PC-9 (cell line): ENCODE measurements around the gene SOX2. TPM values are rescaled to one million over a fixed set of nuclear protein-coding genes. Genes with fewer than 3 reads are reported as not detected.

ENCODE experiments used
- BruUV-seq: library from RNA; stranded (reverse); fragments of 400-500 nt; replicated peaks from 2 replicates; lab custom pipeline; 2021; lab: Mats Ljungman, UMichigan
- CTCF ChIA-PET: fragments of 300-600 bp; sonication (Branson Sonifier 250); formaldehyde crosslinking; loops from one replicate; lab custom pipeline; 2022; ENCODE audit warnings: antibody characterized with exemption; lab: Charles Lee
- POLR2A ChIA-PET: fragments of 300-600 bp; sonication (Branson Sonifier 250); formaldehyde crosslinking; loops from one replicate; lab custom pipeline; 2022; ENCODE audit warnings: antibody characterized with exemption; ENCODE audit not compliant: unreplicated experiment; lab: Charles Lee
- DNase-seq, 2 experiments: peaks; one replicate each; pipeline versions ENCODE4 v3.0.0 to v3.0.0-alpha.2; 2015 to 2022; ENCODE audit warnings: mixed read lengths in 1 of 2
- H2AFZ ChIP-seq: fragments of 200-600 bp; sonication (generic); 2 replicates; pipeline ENCODE4 v1.8.1; 2017; ENCODE audit warnings: antibody characterized with exemption
- H3F3A ChIP-seq: fragments of 200-600 bp; sonication (generic); 2 replicates; pipeline ENCODE4 v1.8.1; 2017; ENCODE audit warnings: antibody characterized with exemption, mild to moderate bottlenecking, low read depth; ENCODE audit not compliant: insufficient read depth
- H3K27ac ChIP-seq: fragments of 200-600 bp; sonication (generic); 2 replicates; pipeline ENCODE4 v1.6.1; 2016; ENCODE audit warnings: mixed run types
- H3K27me3 ChIP-seq: fragments of 200-600 bp; sonication (generic); 2 replicates; pipeline ENCODE4 v1.6.1; 2016; ENCODE audit warnings: low read depth, mixed run types; ENCODE audit not compliant: insufficient read depth
- H3K36me3 ChIP-seq: fragments of 200-600 bp; sonication (generic); 2 replicates; pipeline ENCODE4 v1.6.1; 2016; ENCODE audit warnings: low read depth, mixed run types
- H3K4me1 ChIP-seq: fragments of 200-600 bp; sonication (generic); replicated peaks from 2 replicates; pipeline ENCODE4 v1.6.1; 2016; ENCODE audit warnings: mixed run types; ENCODE audit not compliant: insufficient read depth
- H3K4me2 ChIP-seq: fragments of 200-600 bp; sonication (generic); 2 replicates; pipeline ENCODE4 v1.6.1; 2017; ENCODE audit warnings: mixed run types
- H3K4me3 ChIP-seq: fragments of 200-600 bp; sonication (generic); 2 replicates; pipeline ENCODE4 v1.6.1; 2016; ENCODE audit warnings: mixed run types
- H3K79me2 ChIP-seq: fragments of 200-600 bp; sonication (generic); 2 replicates; pipeline ENCODE4 v1.6.1; 2017; ENCODE audit warnings: low read depth, mixed run types
- H3K9me2 ChIP-seq: fragments of 200-600 bp; sonication (generic); 2 replicates; pipeline ENCODE4 v1.8.1; 2017; ENCODE audit warnings: mild to moderate bottlenecking; ENCODE audit not compliant: insufficient read depth
- H3K9me3 ChIP-seq: fragments of 200-600 bp; sonication (generic); 2 replicates; pipeline ENCODE4 v1.8.1; 2016; ENCODE audit warnings: low read depth; ENCODE audit not compliant: insufficient read depth
- H4K20me1 ChIP-seq: fragments of 200-600 bp; sonication (generic); 2 replicates; pipeline ENCODE4 v1.8.1; 2017; ENCODE audit not compliant: insufficient read depth
- CTCF ChIP-seq: fragments of 200-600 bp; sonication (generic); conservative IDR thresholded peaks from 2 replicates; pipeline ENCODE4 v1.6.1; 2017; ENCODE audit warnings: mixed run types, antibody characterized with exemption, mild to moderate bottlenecking, moderate library complexity
- EZH2 ChIP-seq: fragments of 200-600 bp; sonication (generic); IDR thresholded peaks from 2 replicates; pipeline ENCODE4 v1.8.0; 2017; ENCODE audit warnings: antibody characterized with exemption, low read depth
- intact Hi-C: fragments of 100-400 bp; cut with micrococcal nuclease; formaldehyde crosslinking; loops from one replicate; pipeline ENCODE4 v1.10.0; 2022; ENCODE audit not compliant: unreplicated experiment
- total RNA-seq: library from RNA; stranded (reverse); gene quantifications from 2 replicates; pipeline ENCODE4 v1.2.3, GENCODE V29; 2021

The SOX2 gene
- total RNA-seq, 1 experiment from 2014 or later: not detected

- BruUV-seq: no TSS peak
- CTCF ChIA-PET: interaction anchor here (0.6 kb wide), 1 partner anchor 739 kb away, joined by 3 read pairs; no protein-coding TSS in a partner anchor
- Histone ChIP-seq H3K4me2 (no peak overlapping the region), H2AFZ (no peak overlapping the region), H3K4me1 (peaks cover 5% of the 10 kb centered on the region; the same call in 1 of the 2 replicates), H3K27ac (no peak overlapping the region), H3K9me3 (no peaks in the 10 kb centered on the region), H3K27me3 (no peaks in the 10 kb centered on the region; the same call in 1 of the 2 replicates), H4K20me1 (0 out of 2 replicates have a peak, but pooled peaks cover 5% of the 10 kb centered on the region), H3K36me3 (no peaks in the 10 kb centered on the region), H3K4me3 (no peak overlapping the region), H3F3A (no peaks in the 10 kb centered on the region; the same call in 1 of the 2 replicates), H3K9me2 (no peaks in the 10 kb centered on the region), H3K79me2 (no peaks in the 10 kb centered on the region)
- POLR2A ChIA-PET: no interaction called here
- TF ChIP-seq EZH2: no peak
- TF ChIP-seq CTCF: no peak
- intact Hi-C loops: loop anchor here (5.0 kb wide), 3 partner anchors 427 to 1012 kb away; no protein-coding TSS in a partner anchor
- DNase-seq: no peak
Observed at GRCh38 chr3:181703601-181704420, 7.9 kb upstream of the SOX2 start.

GRCh38 chr3:181704421-181705085, 7.2 kb upstream of the SOX2 start:
- CTCF ChIA-PET: interaction anchor here (0.6 kb wide), 1 partner anchor 740 kb away, joined by 3 read pairs; no protein-coding TSS in a partner anchor

More at GRCh38 chr3:181704421-181705085, 7.2 kb upstream of the SOX2 start:
- Histone ChIP-seq H3K27me3 (no peaks in the 10 kb centered on the region), H3K27ac (no peak overlapping the region), H3F3A (no peaks in the 10 kb centered on the region; the same call in 1 of the 2 replicates), H3K9me3 (no peaks in the 10 kb centered on the region), H3K79me2 (no peaks in the 10 kb centered on the region), H4K20me1 (0 out of 2 replicates have a peak, but pooled peaks cover 5% of the 10 kb centered on the region), H3K4me3 (no peak overlapping the region), H3K9me2 (no peaks in the 10 kb centered on the region), H3K4me2 (no peak overlapping the region), H3K36me3 (no peaks in the 10 kb centered on the region), H2AFZ (no peak overlapping the region), H3K4me1 (peaks cover 5% of the 10 kb centered on the region; the same call in 1 of the 2 replicates)
- POLR2A ChIA-PET: no interaction called here
- intact Hi-C loops: loop anchor here (5.0 kb wide), 4 partner anchors 243 to 1012 kb away; no protein-coding TSS in a partner anchor
- no TSS peak for BruUV-seq
- TF ChIP-seq CTCF (no peak), EZH2 (no peak)
- no peak for DNase-seq
